GM23248 (cell line): ENCODE results near the gene MIEN1.

Experiments
- EZH2 ChIP-seq: fragments of 200-600 bp; sonication (generic); IDR thresholded peaks from 2 replicates; pipeline ENCODE4 v1.6.1; 2018; ENCODE audit warnings: antibody characterized with exemption, mild to moderate bottlenecking; ENCODE audit not compliant: insufficient read depth, poor library complexity, severe bottlenecking
- EZH2phosphoT487 ChIP-seq: fragments of 200-600 bp; sonication (generic); IDR thresholded peaks from 2 replicates; pipeline ENCODE4 v1.6.1; 2018; ENCODE audit warnings: antibody characterized with exemption, moderate library complexity, mild to moderate bottlenecking, low read depth; ENCODE audit not compliant: insufficient read depth

DNA sequence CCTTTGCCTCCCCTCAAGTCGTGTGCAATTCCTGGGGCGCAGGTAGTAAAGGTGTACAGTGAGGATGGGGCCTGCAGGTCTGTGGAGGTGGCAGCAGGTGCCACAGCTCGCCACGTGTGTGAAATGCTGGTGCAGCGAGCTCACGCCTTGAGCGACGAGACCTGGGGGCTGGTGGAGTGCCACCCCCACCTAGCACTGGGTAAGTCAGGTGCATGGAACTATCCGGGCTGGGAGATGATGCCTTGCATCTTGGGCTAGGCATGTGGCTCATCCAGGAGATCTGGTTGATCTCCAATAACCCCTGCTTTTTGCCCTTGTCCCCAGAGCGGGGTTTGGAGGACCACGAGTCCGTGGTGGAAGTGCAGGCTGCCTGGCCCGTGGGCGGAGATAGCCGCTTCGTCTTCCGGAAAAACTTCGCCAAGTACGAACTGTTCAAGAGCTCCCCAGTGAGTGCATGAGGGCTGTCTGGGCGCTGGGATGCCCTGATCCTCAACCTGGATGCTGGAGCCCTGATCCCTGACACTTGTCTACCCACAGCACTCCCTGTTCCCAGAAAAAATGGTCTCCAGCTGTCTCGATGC lies 12.6 kb upstream of the MIEN1 start:
- TF ChIP-seq EZH2 = no peak
- no peak for TF ChIP-seq EZH2phosphoT487
